Stimulated activated CD8-positive, alpha-beta memory T cell treated with anti-CD3 and anti-CD28 coated beads, Interleukin-7, amount 100 ng/mL, for 1 hour (primary cell): Measurements from ENCODE around the gene KMT2E.

Experiments
- DNase-seq, 2 donors: peaks; one replicate each; pipeline ENCODE4 v3.0.0-alpha.2; 2020; ENCODE audit warnings: low read depth in 2 of 2

Gene KMT2E

GRCh38 chr7:105079348-105079747, 65.3 kb downstream of the KMT2E start:
- DNase-seq: no peak

DNA sequence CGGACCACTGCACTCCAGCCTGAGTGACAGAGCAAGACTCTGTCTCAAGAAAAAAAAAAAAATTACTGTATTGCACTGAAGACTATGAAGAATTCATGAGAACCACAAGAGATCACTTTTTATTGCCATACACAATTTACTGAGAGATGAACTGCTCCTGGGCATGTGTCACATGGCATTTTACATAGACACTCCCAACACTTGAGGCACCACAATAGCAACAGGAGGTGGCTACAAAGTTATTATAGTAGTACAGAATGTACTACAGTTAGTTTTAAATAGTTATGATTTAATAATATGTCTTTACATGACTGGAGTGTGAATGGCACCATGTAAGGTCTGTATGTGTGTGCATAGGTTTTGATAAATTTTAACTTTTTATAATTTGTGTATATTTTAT, 70.6 kb downstream of the KMT2E start:
- DNase-seq: no peak

DNA sequence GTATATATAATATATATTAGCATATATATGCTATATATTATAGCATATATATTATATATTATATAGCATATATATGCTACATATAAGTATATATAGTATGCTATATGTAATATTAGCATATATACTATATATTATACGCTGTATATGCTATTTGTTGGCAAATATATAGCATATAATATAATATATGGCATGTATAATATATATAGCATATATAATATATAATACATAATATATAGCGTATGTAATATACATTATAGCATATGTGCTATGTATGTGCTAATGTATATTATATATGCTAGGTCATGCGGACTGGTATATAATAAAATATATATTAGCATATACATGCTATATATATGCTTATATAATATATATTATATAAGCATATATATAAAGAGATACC, 72.8 kb downstream of the KMT2E start:
- DNase-seq: no peak

DNA sequence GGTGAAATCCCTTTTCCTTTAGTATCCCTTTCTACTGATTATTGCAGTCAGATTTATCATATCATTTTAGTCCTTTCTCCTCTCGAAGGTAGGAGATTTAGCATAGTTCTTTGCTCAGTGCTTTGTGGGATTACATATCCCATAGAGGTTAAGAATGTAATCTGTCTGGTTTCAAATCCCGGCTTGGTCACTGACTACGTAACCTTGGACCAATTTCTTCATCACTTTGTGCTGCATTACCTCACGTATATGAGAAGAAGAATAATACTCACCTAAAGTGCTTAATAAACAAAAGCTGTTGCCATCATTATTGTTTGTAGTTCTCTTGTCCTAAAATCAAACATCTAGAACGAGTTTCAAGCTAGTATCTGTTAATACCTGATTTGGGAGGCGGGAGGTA, 74.0 kb downstream of the KMT2E start:
- DNase-seq: no peak

DNA sequence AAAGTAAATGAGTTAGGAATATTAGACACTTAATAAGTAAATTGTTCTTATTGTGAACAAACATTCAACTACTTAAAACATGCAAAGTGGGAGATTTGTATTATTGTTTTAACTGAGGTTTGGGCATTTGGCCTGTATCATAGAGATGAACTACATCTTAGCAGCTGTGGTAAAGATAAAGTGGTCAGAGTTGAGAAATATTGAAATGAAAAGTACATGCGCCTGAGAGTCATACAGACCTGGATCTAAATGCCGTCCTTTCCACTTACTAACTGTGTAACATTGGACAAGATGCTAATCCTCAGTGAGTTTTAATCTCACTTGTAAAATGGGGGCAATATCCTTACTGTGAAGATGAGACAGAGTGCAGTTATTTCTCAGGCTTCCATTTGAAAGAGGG, 74.5 kb downstream of the KMT2E start:
- no peak for DNase-seq

DNA sequence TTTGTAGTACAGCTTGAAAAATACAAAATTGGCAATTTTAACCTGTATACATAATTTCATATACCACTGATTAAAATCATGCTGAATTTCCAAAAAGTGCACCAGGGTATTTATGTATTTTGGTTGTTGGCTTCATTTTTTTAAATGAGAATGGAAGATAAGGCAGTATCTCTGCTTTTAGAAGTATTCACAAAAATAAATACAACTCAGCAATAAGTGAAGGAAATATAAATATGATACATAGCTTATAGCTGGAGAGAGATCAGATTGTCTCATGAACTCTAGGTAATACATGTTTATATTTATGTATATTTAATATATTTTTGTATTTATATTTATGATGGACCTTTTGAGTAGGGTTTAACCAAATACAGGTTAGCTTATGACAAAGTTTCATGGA, 81.0 kb downstream of the KMT2E start:
- DNase-seq: no peak

DNA sequence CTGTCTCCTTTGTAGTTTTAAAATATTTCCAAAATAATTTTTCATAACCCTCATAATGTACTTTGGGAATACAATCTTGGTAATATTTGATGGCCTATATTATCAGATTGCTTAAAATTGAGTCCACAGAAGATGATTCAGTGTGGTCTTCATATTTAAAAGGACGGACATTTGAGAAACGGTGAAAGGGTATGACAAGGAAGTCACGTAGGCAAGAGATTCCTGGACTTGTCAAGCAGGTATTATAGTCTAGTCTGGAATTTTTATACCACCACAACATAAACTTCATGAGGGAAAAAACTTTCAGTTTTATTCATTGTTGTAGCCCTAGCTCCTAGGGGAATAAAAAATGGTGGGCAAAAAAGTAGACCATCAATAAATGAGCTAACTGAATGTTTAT, 82.3 kb downstream of the KMT2E start:
- DNase-seq: no peak

GRCh38 chr7:105097619-105098018, 83.6 kb downstream of the KMT2E start:
- no peak for DNase-seq

DNA sequence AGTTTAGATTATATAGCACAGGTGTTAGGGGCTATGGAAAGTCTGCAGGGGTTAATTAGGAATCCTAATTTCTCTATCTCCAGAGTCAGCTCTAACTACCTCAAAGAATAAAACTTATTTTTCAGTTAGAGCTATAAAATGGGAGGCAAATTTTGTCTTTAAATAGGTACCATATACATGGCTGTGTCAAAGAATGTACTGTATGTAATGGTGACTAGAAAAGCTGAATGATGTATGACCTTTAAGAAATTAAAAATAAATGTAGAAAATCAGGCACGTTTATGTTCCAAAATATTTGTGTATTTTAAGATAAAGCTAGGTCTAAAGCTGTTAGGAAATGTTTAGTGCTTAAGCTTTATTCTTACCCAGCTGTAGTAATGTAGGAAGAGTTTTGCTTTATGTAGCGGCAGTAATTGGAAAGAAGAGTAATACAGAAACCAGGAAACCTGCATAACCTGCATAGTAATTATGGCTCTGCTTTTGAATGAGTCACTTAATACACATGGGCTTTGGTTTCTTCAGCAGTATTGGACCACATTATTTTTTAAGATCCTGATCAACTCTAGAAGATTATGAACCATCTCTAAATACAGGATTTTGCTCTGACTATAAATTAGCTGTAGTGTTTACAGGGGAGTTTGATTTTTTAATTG, 85.0 kb downstream of the KMT2E start:
- DNase-seq: no peak

GRCh38 chr7:105101864-105102263, 87.9 kb downstream of the KMT2E start:
- no peak for DNase-seq

DNA sequence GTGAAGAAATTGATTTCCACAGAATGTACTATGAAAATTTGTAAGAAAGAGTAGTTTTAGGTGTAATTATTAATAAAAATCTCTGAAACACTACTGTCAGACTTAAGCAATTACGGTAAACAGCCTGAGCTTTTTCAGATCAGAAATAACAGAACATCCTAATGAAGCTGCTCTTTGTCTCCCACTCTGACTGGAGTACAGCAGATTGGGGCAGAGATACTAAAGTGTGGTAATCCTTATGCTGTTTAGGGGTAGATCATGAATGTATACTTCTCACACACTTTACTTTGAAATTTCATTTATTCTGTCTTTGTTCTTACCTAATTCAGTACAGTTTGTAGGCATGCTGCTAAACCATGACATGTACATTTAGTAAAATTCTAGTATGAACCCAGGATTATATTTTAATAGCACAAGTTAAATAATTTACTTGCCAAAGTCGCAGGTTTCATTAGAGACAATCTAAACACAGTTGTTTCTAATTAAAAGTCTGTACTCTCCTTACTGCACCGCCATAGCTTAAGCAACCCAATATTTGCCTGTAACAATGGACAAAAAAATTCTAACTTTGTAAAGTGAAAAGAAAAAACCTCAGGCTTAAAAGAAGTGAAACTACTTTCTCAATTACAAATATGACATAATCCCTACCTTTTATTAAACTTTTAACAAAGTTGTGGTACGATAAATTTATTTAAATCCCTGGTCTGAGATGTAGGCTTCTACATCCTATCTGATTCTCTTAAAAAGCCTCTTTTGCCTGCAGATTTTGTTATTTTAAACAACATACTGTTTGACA, 88.8 kb downstream of the KMT2E start:
- no peak for DNase-seq

- DNase-seq: no peak
Observed at GRCh38 chr7:105105579-105105978, 91.6 kb downstream of the KMT2E start.

DNA sequence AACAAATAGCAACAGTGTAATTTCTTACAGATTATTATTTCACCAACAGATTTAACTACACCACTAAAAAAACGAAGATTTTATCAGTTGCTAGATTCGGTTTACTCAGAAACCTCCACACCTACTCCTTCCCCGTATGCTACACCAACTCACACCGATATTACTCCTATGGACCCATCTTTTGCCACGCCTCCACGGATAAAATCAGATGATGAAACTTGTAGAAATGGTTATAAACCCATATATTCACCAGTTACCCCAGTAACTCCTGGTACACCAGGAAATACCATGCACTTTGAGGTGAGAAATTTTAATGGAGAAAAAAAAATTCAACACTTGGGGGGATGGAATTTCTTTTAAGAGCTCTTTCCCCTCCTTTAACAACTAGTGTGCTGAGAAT, 92.5 kb downstream of the KMT2E start:
- no peak for DNase-seq

DNA sequence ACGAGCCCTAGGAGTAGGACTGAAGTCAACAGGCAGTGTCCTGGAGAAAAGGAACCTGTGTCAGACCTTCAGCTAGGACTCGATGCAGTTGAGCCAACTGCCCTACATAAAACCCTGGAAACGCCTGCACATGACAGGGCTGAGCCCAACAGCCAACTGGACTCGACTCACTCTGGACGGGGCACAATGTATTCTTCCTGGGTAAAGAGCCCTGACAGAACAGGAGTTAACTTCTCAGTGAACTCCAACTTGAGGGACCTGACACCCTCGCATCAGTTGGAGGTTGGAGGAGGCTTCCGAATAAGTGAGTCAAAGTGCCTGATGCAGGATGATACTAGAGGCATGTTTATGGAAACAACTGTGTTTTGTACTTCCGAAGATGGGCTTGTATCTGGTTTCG, 93.5 kb downstream of the KMT2E start:
- DNase-seq: no peak

GRCh38 chr7:105112440-105113418, 98.7 kb downstream of the KMT2E start:
- no peak for DNase-seq

GRCh38 chr7:105118612-105119600, 104.9 kb downstream of the KMT2E start:
- no peak for DNase-seq

DNA sequence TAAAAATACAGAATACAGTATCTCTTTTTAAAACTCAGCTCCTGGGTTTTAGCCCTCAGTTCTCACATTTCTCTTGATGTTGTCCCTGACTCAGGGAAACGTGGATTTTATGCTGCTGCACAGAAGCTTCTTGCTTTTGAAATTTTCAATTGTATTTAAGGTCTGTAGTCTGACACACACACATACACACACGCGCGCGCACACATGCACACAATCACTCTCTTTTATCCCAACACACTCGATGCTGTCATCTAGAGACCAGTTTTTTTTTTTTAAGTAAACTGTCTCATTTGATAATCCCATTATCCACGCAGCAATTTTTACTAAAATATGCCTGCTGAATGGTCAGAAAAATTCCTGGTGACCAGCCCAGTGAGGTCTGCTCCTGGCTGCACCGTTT, 108.6 kb downstream of the KMT2E start:
- DNase-seq: no peak

GRCh38 chr7:105125745-105126144, 111.7 kb downstream of the KMT2E start:
- DNase-seq: no peak

DNA sequence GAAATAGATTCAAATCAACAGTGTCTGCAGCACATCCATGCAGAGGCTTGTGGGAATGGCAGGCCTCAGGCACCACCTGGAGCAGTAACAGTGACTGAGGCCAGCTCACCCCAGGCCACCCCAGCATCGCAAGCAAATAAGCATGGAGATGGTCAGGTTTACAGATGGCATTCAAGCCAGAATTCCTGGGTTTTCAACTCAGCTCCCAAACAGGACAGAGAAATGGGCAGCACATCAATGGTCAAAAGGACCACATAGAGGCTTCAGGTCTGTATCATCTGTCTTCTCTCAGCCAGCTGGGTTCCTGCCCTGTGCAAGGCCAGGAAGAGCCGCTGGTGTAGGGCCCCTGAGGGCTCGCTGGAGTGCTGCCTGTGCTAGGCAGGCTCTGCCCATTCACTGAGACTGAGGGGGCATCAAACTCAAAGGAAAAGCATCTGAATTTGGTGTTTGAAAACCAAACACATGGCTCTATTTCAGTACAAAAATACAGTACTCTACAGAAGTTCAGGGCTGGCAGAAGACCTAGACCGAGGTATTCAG, 112.5 kb downstream of the KMT2E start:
- DNase-seq: no peak

GRCh38 chr7:105127179-105127578, 113.2 kb downstream of the KMT2E start:
- DNase-seq: no peak

DNA sequence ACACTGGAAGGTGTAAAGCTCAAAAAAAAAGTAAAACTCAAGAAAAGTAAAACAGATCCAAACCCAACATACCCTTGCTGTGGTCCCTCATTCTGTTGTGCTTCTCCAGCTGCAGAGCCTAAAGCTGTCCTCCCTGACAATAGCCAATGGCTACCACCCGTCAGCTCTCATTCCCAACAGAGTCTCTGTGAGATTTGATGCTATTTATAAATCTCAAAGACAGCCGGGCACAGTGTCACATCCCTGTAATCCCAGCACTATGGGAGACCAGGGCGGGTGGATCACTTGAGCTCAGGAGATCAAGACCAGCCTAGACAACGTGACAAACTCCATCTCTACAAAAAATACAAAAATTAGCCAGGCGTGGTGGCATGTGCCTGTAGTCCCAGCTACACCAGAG, 116.0 kb downstream of the KMT2E start:
- no peak for DNase-seq
